GM12872 (cell line): ENCODE measurements around the gene TNIP1.

Source experiments
- TF ChIP-seq, protein P1 (sequence below): IDR thresholded peaks from 3 replicates; pipeline ENCODE4 v1.5.1; 2011; ENCODE audit warnings: low read depth, mild to moderate bottlenecking, low read length, moderate library complexity; ENCODE audit not compliant: insufficient read depth

The TNIP1 gene

GRCh38 chr5:151087486-151087885 is 6.7 kb upstream of the TNIP1 start:
- TF ChIP-seq, protein P1, sequence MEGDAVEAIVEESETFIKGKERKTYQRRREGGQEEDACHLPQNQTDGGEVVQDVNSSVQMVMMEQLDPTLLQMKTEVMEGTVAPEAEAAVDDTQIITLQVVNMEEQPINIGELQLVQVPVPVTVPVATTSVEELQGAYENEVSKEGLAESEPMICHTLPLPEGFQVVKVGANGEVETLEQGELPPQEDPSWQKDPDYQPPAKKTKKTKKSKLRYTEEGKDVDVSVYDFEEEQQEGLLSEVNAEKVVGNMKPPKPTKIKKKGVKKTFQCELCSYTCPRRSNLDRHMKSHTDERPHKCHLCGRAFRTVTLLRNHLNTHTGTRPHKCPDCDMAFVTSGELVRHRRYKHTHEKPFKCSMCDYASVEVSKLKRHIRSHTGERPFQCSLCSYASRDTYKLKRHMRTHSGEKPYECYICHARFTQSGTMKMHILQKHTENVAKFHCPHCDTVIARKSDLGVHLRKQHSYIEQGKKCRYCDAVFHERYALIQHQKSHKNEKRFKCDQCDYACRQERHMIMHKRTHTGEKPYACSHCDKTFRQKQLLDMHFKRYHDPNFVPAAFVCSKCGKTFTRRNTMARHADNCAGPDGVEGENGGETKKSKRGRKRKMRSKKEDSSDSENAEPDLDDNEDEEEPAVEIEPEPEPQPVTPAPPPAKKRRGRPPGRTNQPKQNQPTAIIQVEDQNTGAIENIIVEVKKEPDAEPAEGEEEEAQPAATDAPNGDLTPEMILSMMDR: no peak

- TF ChIP-seq, protein P1: no peak
Measured at GRCh38 chr5:151086905-151087360, 6.1 kb upstream of the TNIP1 start.

GRCh38 chr5:151086192-151086869 is 5.5 kb upstream of the TNIP1 start:
- TF ChIP-seq, protein P1: no peak

- TF ChIP-seq, protein P1: no peak
Measured at GRCh38 chr5:151085517-151086041, 4.7 kb upstream of the TNIP1 start.

DNA sequence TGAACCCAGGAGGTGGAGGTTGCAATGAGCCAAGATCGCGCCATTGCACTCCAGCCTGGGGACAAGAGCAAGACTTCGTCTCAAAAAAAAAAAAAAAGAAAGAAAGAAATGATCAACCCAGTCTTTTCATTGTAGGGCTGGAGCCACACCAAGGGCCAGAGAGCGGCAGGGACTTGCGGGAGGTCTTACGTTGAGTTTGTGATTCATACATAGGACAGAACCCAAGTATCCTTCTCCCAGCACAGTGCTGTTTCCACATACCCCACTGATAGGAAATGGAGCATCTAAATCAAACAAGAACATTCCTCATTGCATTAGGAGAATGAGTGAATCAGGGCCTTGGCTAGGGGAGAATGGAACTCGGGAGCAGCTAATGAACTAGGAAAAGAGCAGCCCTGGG is 3.5 kb upstream of the TNIP1 start:
- TF ChIP-seq, protein P1: no peak

- TF ChIP-seq, protein P1: no peak
Measured at GRCh38 chr5:151083081-151083676, 2.3 kb upstream of the TNIP1 start.

DNA sequence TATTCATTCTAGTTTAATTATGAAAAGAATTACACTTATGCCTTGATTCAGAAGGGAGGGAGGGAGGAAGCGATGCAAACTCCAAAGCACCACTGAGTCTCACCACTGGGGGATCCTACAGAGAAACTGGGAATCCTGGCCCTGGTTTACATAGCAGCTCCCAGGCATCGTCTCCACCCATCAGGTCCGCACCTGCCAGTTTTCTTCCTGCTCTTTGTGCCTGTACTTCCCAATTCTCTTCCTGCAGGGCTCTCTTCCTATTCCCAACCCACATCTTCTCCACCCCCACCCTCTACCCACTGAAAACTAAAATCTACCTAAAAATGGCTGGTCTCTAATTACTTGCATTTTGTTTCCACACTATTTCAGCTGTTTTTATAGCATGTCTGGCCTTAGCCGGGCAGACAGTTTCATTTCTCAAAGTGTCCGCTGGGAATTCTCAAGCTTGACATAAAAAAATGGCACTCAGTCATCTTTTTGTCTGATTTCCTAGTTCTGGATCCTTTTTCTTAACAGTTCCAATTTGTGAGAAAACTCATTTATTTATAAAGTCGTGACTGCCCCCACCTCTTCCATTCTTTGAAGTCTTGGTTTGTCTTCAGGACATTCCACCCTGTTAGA is 1.6 kb upstream of the TNIP1 start:
- TF ChIP-seq, protein P1: peak; percentile 60
